Adrenal gland (tissue), 5 donors: ENCODE measurements around the gene RNF151.

Experiments used
- CTCF ChIP-seq, 6 experiments: fragments of 450-650 bp in 4 of 6; fragments of 200-600 bp in 2 of 6; sonication (generic) in 1 of 6; IDR thresholded peaks; 1 replicate in 5 of 6; 2 replicates in 1 of 6; pipeline versions ENCODE4 v1.5.1 to v1.8.0; 2016 to 2021; ENCODE audit warnings: antibody characterized with exemption in 6 of 6, mild to moderate bottlenecking in 2 of 6, moderate library complexity in 1 of 6
- POLR2A ChIP-seq, 2 donors: fragments of 450-650 bp; IDR thresholded peaks; one replicate each; pipeline ENCODE4 v1.6.1; 2017; ENCODE audit warnings: antibody characterized with exemption in 2 of 2, mild to moderate bottlenecking in 2 of 2, moderate library complexity in 1 of 2
- donor health status: DM: no; HTN: no; CAD: no.

- TF ChIP-seq CTCF (IDR thresholded peaks at IDR 0.05) (peak in 2 of 6 experiments; percentile 20 to 26), POLR2A (IDR thresholded peaks at IDR 0.05) (no peak)
Measured at GRCh38 chr16:1963806-1964505, 2.7 kb upstream of the RNF151 start.
